Rectal smooth muscle tissue (tissue), 1 donor: ENCODE measurements around the gene GCFC2.

Experiments
- H3K27ac ChIP-seq: one replicate; pipeline ENCODE4 v1.7.0; 2013; ENCODE audit warnings: low read depth, low read length, inconsistent platforms
- H3K27me3 ChIP-seq: one replicate; pipeline ENCODE4 v1.7.0; 2013; ENCODE audit warnings: low read length; ENCODE audit not compliant: control insufficient read depth, insufficient read depth
- H3K36me3 ChIP-seq: one replicate; pipeline ENCODE4 v1.7.0; 2013; ENCODE audit warnings: low read length; ENCODE audit not compliant: control insufficient read depth, insufficient read depth
- H3K4me1 ChIP-seq: one replicate; pipeline ENCODE4 v1.7.0; 2013; ENCODE audit warnings: low read length; ENCODE audit not compliant: control insufficient read depth, insufficient read depth
- H3K4me3 ChIP-seq: one replicate; pipeline ENCODE4 v1.7.0; 2013; ENCODE audit warnings: low read length
- H3K9ac ChIP-seq: one replicate; pipeline ENCODE4 v1.7.0; 2013; ENCODE audit warnings: low read length

Gene GCFC2

GRCh38 chr2:75641587-75641986, 69.1 kb downstream of the GCFC2 start:
- Histone ChIP-seq H3K9ac (no peak overlapping the region), H3K4me1 (no peaks in the 10 kb centered on the region), H3K36me3 (no peaks in the 10 kb centered on the region), H3K27ac (no peak overlapping the region), H3K27me3 (no peaks in the 10 kb centered on the region), H3K4me3 (no peak overlapping the region)

DNA sequence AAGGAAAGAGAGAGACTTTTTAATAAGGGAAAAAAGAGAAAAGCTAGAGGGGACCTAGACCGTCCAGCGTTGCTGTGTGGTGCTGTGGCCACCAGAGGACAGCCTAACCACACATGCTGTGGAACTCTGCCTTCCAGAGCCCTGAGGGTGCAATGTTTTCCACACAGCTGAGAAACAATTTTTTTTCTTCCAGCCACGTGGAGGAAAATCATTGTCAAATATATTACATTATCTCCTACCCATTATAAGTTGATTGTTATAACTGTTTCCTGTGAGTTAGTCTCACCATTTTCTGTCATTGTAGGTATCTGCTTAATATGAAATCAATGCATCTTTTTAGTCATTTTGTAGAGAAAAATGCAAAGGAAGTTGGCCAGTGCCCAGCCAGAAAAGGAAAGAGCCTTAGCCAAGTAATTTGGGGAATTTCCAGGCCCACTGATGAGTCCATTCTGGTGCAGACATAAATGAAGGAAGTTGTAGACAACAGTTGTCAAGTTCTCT, 70.0 kb downstream of the GCFC2 start:
- H3K9ac ChIP-seq, result no peak overlapping the region
- no peaks in the 10 kb centered on the region for H3K4me1 ChIP-seq
- no peaks in the 10 kb centered on the region for H3K36me3 ChIP-seq
- H3K27ac ChIP-seq, result no peak overlapping the region
- H3K27me3 ChIP-seq, result no peaks in the 10 kb centered on the region
- no peak overlapping the region for H3K4me3 ChIP-seq

GRCh38 chr2:75637568-75637967, 73.1 kb downstream of the GCFC2 start:
- Histone ChIP-seq H3K9ac (no peak overlapping the region), H3K27me3 (no peaks in the 10 kb centered on the region), H3K27ac (no peak overlapping the region), H3K4me3 (no peak overlapping the region), H3K4me1 (no peaks in the 10 kb centered on the region), H3K36me3 (no peaks in the 10 kb centered on the region)

- no peak overlapping the region for H3K4me3 ChIP-seq
- no peaks in the 10 kb centered on the region for H3K36me3 ChIP-seq
- no peaks in the 10 kb centered on the region for H3K27me3 ChIP-seq
- no peak overlapping the region for H3K27ac ChIP-seq
- no peak overlapping the region for H3K9ac ChIP-seq
- H3K4me1 ChIP-seq, result no peaks in the 10 kb centered on the region
Measured at GRCh38 chr2:75634945-75635344, 75.8 kb downstream of the GCFC2 start.

GRCh38 chr2:75633620-75634019, 77.1 kb downstream of the GCFC2 start:
- Histone ChIP-seq H3K27ac (no peak overlapping the region), H3K9ac (no peak overlapping the region), H3K4me3 (no peak overlapping the region), H3K27me3 (no peaks in the 10 kb centered on the region), H3K36me3 (no peaks in the 10 kb centered on the region), H3K4me1 (no peaks in the 10 kb centered on the region)

- Histone ChIP-seq H3K36me3 (no peaks in the 10 kb centered on the region), H3K4me1 (no peaks in the 10 kb centered on the region), H3K27ac (no peak overlapping the region)
Measured at GRCh38 chr2:75632813-75633212, 77.9 kb downstream of the GCFC2 start.

DNA sequence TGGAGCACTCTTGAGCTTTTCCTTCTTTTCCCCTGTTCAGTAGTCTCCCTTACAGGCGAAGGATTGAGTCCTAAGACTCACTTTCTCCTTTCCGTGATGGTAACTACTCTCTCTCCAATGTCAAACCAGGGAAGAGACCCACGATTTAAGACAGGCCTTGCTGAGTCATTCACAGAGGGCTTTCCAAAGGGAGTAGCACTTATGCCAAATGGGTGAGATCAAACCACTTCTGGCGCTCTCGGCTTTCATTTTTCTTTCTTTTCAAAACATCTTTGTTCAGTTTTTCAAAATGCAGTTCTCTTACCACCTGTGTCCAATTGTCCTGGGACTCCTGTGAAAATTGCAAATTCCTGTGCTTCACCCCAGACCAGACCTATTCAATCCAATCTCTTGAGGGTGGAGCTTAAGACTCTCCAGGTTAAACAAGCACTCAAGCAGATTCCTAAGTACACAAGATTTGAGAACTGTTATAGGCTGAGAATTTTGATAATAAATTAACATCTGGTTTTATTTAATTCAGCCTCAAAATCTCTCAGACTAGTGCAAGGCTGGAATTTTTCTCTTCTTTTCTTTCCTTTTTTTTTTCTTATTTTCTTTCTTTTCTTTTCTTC, 78.5 kb downstream of the GCFC2 start:
- Histone ChIP-seq H3K27ac (no peak overlapping the region), H3K36me3 (no peaks in the 10 kb centered on the region), H3K4me1 (no peaks in the 10 kb centered on the region), H3K27me3 (no peaks in the 10 kb centered on the region), H3K4me3 (no peak overlapping the region), H3K9ac (no peak overlapping the region)

More at GRCh38 chr2:75632813-75633212, 77.9 kb downstream of the GCFC2 start:
- H3K9ac ChIP-seq, result no peak overlapping the region
- no peak overlapping the region for H3K4me3 ChIP-seq
- no peaks in the 10 kb centered on the region for H3K27me3 ChIP-seq

DNA sequence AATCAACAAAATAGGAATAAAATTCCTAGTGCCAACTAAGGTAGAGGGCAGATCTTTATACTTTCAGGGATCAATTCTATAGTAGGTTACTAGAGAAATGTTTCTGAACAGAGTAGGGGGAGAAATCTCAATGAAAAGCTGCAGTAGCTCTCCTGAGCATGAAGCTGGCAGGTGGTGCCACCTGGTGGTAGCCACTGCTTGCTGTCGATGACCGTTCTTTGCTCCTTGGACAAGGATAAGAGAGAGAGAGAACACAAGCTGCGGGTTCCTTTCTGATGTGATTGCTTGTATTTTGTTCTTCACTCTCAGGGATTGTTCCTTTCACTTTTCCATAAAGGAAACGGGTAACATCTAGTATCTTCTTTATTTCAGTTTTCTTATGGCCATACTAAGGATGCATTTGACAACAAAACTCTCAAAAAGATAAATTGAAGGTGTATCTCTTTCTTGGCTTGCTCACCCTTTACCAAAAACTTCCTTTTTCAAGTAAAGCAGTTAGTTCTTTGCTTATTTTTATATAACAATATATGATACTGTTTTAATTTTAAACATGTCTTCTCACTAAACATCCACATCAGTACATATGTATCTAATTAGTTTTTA, 82.7 kb downstream of the GCFC2 start:
- Histone ChIP-seq H3K27me3 (no peaks in the 10 kb centered on the region), H3K9ac (no peak overlapping the region), H3K4me1 (no peaks in the 10 kb centered on the region), H3K36me3 (no peaks in the 10 kb centered on the region), H3K4me3 (no peak overlapping the region), H3K27ac (no peak overlapping the region)

GRCh38 chr2:75622929-75623328, 87.8 kb downstream of the GCFC2 start:
- no peak overlapping the region for H3K9ac ChIP-seq

GRCh38 chr2:75622500-75622899, 88.2 kb downstream of the GCFC2 start:
- Histone ChIP-seq H3K27me3 (no peaks in the 10 kb centered on the region), H3K4me1 (no peaks in the 10 kb centered on the region), H3K4me3 (no peak overlapping the region), H3K36me3 (no peaks in the 10 kb centered on the region), H3K27ac (no peak overlapping the region), H3K9ac (no peak overlapping the region)

More at GRCh38 chr2:75622929-75623328, 87.8 kb downstream of the GCFC2 start:
- no peaks in the 10 kb centered on the region for H3K4me1 ChIP-seq
- no peaks in the 10 kb centered on the region for H3K27me3 ChIP-seq
- no peak overlapping the region for H3K4me3 ChIP-seq
- no peaks in the 10 kb centered on the region for H3K36me3 ChIP-seq
- no peak overlapping the region for H3K27ac ChIP-seq

DNA sequence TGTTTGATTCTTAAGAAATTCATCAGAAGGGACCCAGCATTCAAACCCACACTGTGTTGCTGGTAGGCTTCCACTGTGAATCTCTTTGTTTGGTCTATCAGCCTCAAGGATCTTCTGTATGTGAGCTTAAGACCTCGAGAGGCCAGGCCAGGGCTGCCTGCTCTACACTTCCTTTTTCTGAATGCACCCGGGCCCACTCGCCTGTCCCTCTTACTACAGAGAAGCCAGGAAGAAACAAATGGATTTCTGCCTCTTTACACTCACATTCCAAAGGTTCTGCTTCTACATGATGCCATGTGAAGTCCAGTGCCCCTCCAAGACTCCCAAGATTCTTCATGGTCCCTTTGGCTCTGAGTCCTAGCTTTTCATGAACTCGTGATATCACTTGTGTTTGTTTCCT, 89.5 kb downstream of the GCFC2 start:
- H3K27me3 ChIP-seq, result no peaks in the 10 kb centered on the region
- H3K36me3 ChIP-seq, result no peaks in the 10 kb centered on the region
- no peaks in the 10 kb centered on the region for H3K4me1 ChIP-seq
- no peak overlapping the region for H3K27ac ChIP-seq
- no peak overlapping the region for H3K4me3 ChIP-seq
- H3K9ac ChIP-seq, result no peak overlapping the region

GRCh38 chr2:75619956-75620740, 90.6 kb downstream of the GCFC2 start:
- no peak overlapping the region for H3K27ac ChIP-seq

More at GRCh38 chr2:75619956-75620740, 90.6 kb downstream of the GCFC2 start:
- Histone ChIP-seq H3K36me3 (no peaks in the 10 kb centered on the region), H3K27me3 (no peaks in the 10 kb centered on the region), H3K9ac (no peak overlapping the region), H3K4me1 (no peaks in the 10 kb centered on the region), H3K4me3 (no peak overlapping the region)
